ENCODE data around the gene SRP14.

DNA sequence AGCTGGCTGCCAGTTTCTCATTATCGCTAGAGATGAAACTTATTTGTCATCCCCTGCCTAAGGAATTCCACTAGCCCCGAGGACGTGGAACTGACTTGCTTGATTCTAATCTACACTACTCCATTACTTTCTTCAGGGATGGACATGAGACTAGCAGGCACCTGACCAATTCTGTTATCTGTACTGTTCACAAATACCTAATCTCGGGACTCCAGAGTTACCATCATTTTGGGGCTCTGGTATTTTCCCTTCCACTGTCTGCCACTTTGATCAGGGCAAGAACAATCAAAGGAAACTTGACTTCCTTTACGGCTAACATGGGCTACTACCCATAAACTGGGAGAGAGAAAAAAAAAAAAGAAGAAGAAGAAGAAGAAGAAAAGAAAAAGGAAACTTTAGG is 41.9 kb upstream of the SRP14 start:
- TF ChIP-seq, protein P1, sequence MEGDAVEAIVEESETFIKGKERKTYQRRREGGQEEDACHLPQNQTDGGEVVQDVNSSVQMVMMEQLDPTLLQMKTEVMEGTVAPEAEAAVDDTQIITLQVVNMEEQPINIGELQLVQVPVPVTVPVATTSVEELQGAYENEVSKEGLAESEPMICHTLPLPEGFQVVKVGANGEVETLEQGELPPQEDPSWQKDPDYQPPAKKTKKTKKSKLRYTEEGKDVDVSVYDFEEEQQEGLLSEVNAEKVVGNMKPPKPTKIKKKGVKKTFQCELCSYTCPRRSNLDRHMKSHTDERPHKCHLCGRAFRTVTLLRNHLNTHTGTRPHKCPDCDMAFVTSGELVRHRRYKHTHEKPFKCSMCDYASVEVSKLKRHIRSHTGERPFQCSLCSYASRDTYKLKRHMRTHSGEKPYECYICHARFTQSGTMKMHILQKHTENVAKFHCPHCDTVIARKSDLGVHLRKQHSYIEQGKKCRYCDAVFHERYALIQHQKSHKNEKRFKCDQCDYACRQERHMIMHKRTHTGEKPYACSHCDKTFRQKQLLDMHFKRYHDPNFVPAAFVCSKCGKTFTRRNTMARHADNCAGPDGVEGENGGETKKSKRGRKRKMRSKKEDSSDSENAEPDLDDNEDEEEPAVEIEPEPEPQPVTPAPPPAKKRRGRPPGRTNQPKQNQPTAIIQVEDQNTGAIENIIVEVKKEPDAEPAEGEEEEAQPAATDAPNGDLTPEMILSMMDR (conservative IDR thresholded peaks at IDR 0.05; ENCODE audit: low read depth, low read length): no peak
- TF ChIP-seq EZH2 (IDR thresholded peaks at IDR 0.05; ENCODE audit: borderline replicate concordance, low read depth, low read length, poor library complexity, severe bottlenecking): no peak

Data from A673 (cell line).